ENCODE results near the gene LETM1. TPM values are rescaled to one million over a fixed set of nuclear protein-coding genes. Genes with fewer than 3 reads are reported as not detected.

Gene LETM1
- total and polyA plus RNA-seq, 2 donors (not counting 3 experiments of a cell fraction or from before 2014, with no cell fraction given) = 25.6 to 62.5 TPM

- POLR2A ChIA-PET = no interaction called here
- intact Hi-C loops (cut with micrococcal nuclease) = loop anchor here (5.0 kb wide), 1 partner anchor 99 kb away; no protein-coding TSS in a partner anchor
- FAIRE-seq = no peak
- H3K36me3 ChIP-seq (ENCODE audit: control insufficient read depth in 2 of 2, extremely low read depth in 1 of 2, insufficient read depth in 2 of 2, low read length in 2 of 2) = peaks cover 3 to 29% of the 10 kb centered on the region in 2 experiments
- no peaks in the 10 kb centered on the region for H3K9me3 ChIP-seq (replicated peaks; ENCODE audit: control insufficient read depth, insufficient read depth, low read length)
- CTCF ChIA-PET = interaction anchor here (9.5 kb wide), 1 partner anchor 67 kb away, joined by 198 read pairs; no protein-coding TSS in a partner anchor
- H3K27ac ChIP-seq (ENCODE audit: insufficient read depth, low read depth, low read length) = no peak overlapping the region
- H3K27me3 ChIP-seq (ENCODE audit: control insufficient read depth in 2 of 2, insufficient read depth in 2 of 2, low read length in 2 of 2) = no peaks in the 10 kb centered on the region
- no TSS peak for BruUV-seq (replicated peaks)
- H3K79me2 ChIP-seq (ENCODE audit: control insufficient read depth, insufficient read depth, low read length) = no peaks in the 10 kb centered on the region
- no peak for DNase-seq (ENCODE audit: low read depth, low spot score)
- no peak overlapping the region for H3K9ac ChIP-seq (replicated peaks; ENCODE audit: extremely low read depth, insufficient read depth, low read length)
- TF ChIP-seq CTCF (IDR thresholded peaks at IDR 0.05; ENCODE audit: extremely low read depth in 1 of 2, insufficient read depth in 1 of 2, low read depth in 1 of 2, low read length in 2 of 2) (no peak), POLR2AphosphoS5 (IDR thresholded peaks at IDR 0.05; ENCODE audit: insufficient read depth, low read depth, low read length) (no peak), MYC (IDR thresholded peaks at IDR 0.05; ENCODE audit: low read depth, low read length) (no peak), MAX (IDR thresholded peaks at IDR 0.05; ENCODE audit: insufficient read depth, insufficient read length) (no peak), POLR2A (IDR thresholded peaks at IDR 0.05; ENCODE audit: low read depth, low read length) (no peak), JUN (IDR thresholded peaks at IDR 0.05; ENCODE audit: borderline replicate concordance, insufficient read depth, insufficient read length, low read depth) (no peak), GATA2 (IDR thresholded peaks at IDR 0.05; ENCODE audit: insufficient read depth, insufficient read length, low read depth, low read length) (no peak), FOS (IDR thresholded peaks at IDR 0.05; ENCODE audit: borderline replicate concordance, insufficient read depth, low read length) (no peak), EZH2 (IDR thresholded peaks at IDR 0.05; ENCODE audit: borderline replicate concordance, low read depth, low read length, severe bottlenecking) (no peak)
- H4K20me1 ChIP-seq (replicated peaks; ENCODE audit: control insufficient read depth, extremely low read depth, insufficient read depth, low read length) = no peaks in the 10 kb centered on the region
- dilution Hi-C loops (cut with MboI; ENCODE audit: extremely low pct_ligation_motif_present, low sequenced_read_pairs) = no loop called here
- no peak overlapping the region for H3K4me3 ChIP-seq (replicated peaks in 1 of 3; ENCODE audit: insufficient read depth in 1 of 3, low read depth in 1 of 3, low read length in 3 of 3)
- no peaks in the 10 kb centered on the region for H3K4me1 ChIP-seq (ENCODE audit: control insufficient read depth, extremely low read depth, insufficient read depth, low read length)
- H2AFZ ChIP-seq (ENCODE audit: low read depth, low read length) = no peak overlapping the region
- H3K9me1 ChIP-seq (replicated peaks; ENCODE audit: control insufficient read depth, extremely low read depth, insufficient read depth, low read length) = no peaks in the 10 kb centered on the region
- no peak overlapping the region for H3K4me2 ChIP-seq (ENCODE audit: insufficient read depth, low read length)
Measured at GRCh38 chr4:1813231-1813630, 42.7 kb downstream of the LETM1 start.

Measured in endothelial cell of umbilical vein (primary cell).